ENCODE results near the gene ZNF609. TPM values are rescaled to one million over a fixed set of nuclear protein-coding genes. Genes with fewer than 3 reads are reported as not detected.

The ZNF609 gene
- polyA plus RNA-seq, 2 of the 4 experiments (the other 2 are of a cell fraction): 19.6 to 39.9 TPM

- no peak for TF ChIP-seq JUNB (IDR thresholded peaks at IDR 0.05)
These were observed 47.5 kb downstream of the ZNF609 start (continued) for GRCh38 chr15:64507845-64508244.

GRCh38 chr15:64513823-64514222 lies 53.4 kb downstream of the ZNF609 start:
- FAIRE-seq (no peak), ATAC-seq (no peak), DNase-seq (ENCODE audit: low read depth in 1 of 2, low spot score in 1 of 2) (no peak)
- Histone ChIP-seq H3K4me3 (no peak overlapping the region), H3K9me3 (no peaks in the 10 kb centered on the region), H3K4me1 (peaks cover 14% of the 10 kb centered on the region; the same call in 2 of the 3 replicates), H3K27ac (no peak overlapping the region), H3K4me2 (no peak overlapping the region)
- WGBS (ENCODE audit: missing lambda C conversion rate): 96% methylated on average over 3 of the region's 3 CpGs
- POLR2A ChIA-PET: no interaction called here
- no peak for TF ChIP-seq POLR2AphosphoS2 (conservative IDR thresholded peaks at IDR 0.05; ENCODE audit: low read length)
- TF ChIP-seq ELK1 (IDR thresholded peaks at IDR 0.05; ENCODE audit: low read depth, low read length): no peak
- no peak for TF ChIP-seq RFX5 (IDR thresholded peaks at IDR 0.05)
- no peak for TF ChIP-seq TFCP2L1 (CRISPR knock-in tag; IDR thresholded peaks at IDR 0.05)
- TF ChIP-seq HOXA7 (CRISPR knock-in tag; IDR thresholded peaks at IDR 0.05): no peak
- TF ChIP-seq USF2 (IDR thresholded peaks at IDR 0.05): no peak
- TF ChIP-seq PBX3 (IDR thresholded peaks at IDR 0.05): no peak
- TF ChIP-seq BHLHE40 (IDR thresholded peaks at IDR 0.05; ENCODE audit: low read depth, low read length): no peak
- TF ChIP-seq PHF8 (IDR thresholded peaks at IDR 0.05; ENCODE audit: borderline replicate concordance, low read depth): no peak
- no peak for TF ChIP-seq ZFP36 (IDR thresholded peaks at IDR 0.05; ENCODE audit: borderline replicate concordance, partially characterized antibody)
- no peak for TF ChIP-seq EHMT2 (IDR thresholded peaks at IDR 0.05; ENCODE audit: low read depth)
- TF ChIP-seq HDAC2 (IDR thresholded peaks at IDR 0.05): no peak
- no peak for TF ChIP-seq EP300 (IDR thresholded peaks at IDR 0.05)
- TF ChIP-seq ZNF302 (CRISPR knock-in tag; IDR thresholded peaks at IDR 0.05): no peak
- TF ChIP-seq EHF (CRISPR knock-in tag; IDR thresholded peaks at IDR 0.05): no peak
- no peak for TF ChIP-seq FOSL2 (IDR thresholded peaks at IDR 0.05)
- no peak for TF ChIP-seq FOSL2 (CRISPR knock-in tag; IDR thresholded peaks at IDR 0.05)
- TF ChIP-seq RARB (CRISPR knock-in tag; IDR thresholded peaks at IDR 0.05): no peak
- TF ChIP-seq MAZ (IDR thresholded peaks at IDR 0.05; ENCODE audit: borderline replicate concordance, low read depth, low read length): no peak
- CTCF ChIA-PET: interaction anchor here (0.6 to 1.7 kb wide), 5 partner anchors 62 to 230 kb away, joined by 3 to 9 read pairs (median 3); no protein-coding TSS in a partner anchor

GRCh38 chr15:64515196-64515595 lies 54.8 kb downstream of the ZNF609 start:
- WGBS (ENCODE audit: missing lambda C conversion rate): 98% methylated on average over 2 of the region's 2 CpGs
- Histone ChIP-seq H3K27ac (no peak overlapping the region), H3K4me1 (peaks cover 8% of the 10 kb centered on the region; the same call in 2 of the 3 replicates), H3K4me3 (no peak overlapping the region), H3K4me2 (no peak overlapping the region), H3K9me3 (no peaks in the 10 kb centered on the region)
- POLR2A ChIA-PET: no interaction called here
- FAIRE-seq: no peak
- ATAC-seq: no peak
- DNase-seq (ENCODE audit: low read depth in 1 of 2, low spot score in 1 of 2): no peak
- no peak for TF ChIP-seq PBX3 (IDR thresholded peaks at IDR 0.05)
- no peak for TF ChIP-seq CBX2 (IDR thresholded peaks at IDR 0.05; ENCODE audit: borderline replicate concordance, low read depth)
- no peak for TF ChIP-seq MAFK (IDR thresholded peaks at IDR 0.05; ENCODE audit: partially characterized antibody)
- no peak for TF ChIP-seq CHD2 (IDR thresholded peaks at IDR 0.05; ENCODE audit: low read length, partially characterized antibody)
- no peak for TF ChIP-seq BHLHE40 (IDR thresholded peaks at IDR 0.05; ENCODE audit: low read depth, low read length)
- no peak for TF ChIP-seq RFX5 (IDR thresholded peaks at IDR 0.05)
- TF ChIP-seq CBX8 (IDR thresholded peaks at IDR 0.05): no peak
- TF ChIP-seq KDM1A (IDR thresholded peaks at IDR 0.05; ENCODE audit: low read depth): no peak
- no peak for TF ChIP-seq RARB (CRISPR knock-in tag; IDR thresholded peaks at IDR 0.05)
- no peak for TF ChIP-seq JUNB (IDR thresholded peaks at IDR 0.05)
- CTCF ChIA-PET: interaction anchor here (0.6 to 1.4 kb wide), 4 partner anchors 11 to 138 kb away, joined by 4 to 6 read pairs (median 4); no protein-coding TSS in a partner anchor

Data from A549 (cell line).